CD14-positive monocyte (primary cell): Measurements from ENCODE around the gene TTC16. TPM values are rescaled to one million over a fixed set of nuclear protein-coding genes. Genes with fewer than 3 reads are reported as not detected.
A peak's percentile ranks its signal among the peaks of the same experiment; 100 is the strongest.

Experiments
- DNase-seq, 3 donors: peaks; one replicate each; pipeline ENCODE4 v3.0.0-alpha.2; 2011 to 2022
- H2AFZ ChIP-seq: 2 replicates; pipeline ENCODE4 v1.6.0; 2012; ENCODE audit warnings: mild to moderate bottlenecking, low read depth, low read length, inconsistent platforms; ENCODE audit not compliant: insufficient read depth, poor library complexity, severe bottlenecking
- H3K27ac ChIP-seq, 2 donors: 1 replicate in 1 of 2; 2 replicates in 1 of 2; pipeline ENCODE4 v1.5.1; 2012 to 2013; ENCODE audit warnings: low read length in 2 of 2, control low read depth in 1 of 2, inconsistent platforms in 1 of 2, low read depth in 1 of 2, mild to moderate bottlenecking in 1 of 2
- H3K27me3 ChIP-seq, 2 donors: one replicate each; pipeline versions ENCODE4 v1.6.0 to v1.6.1; 2011 to 2013; ENCODE audit warnings: low read length in 2 of 2; ENCODE audit not compliant: control insufficient read depth in 2 of 2, insufficient read depth in 2 of 2
- H3K36me3 ChIP-seq, 2 donors: replicated peaks in 1 of 2; 1 replicate in 1 of 2; 2 replicates in 1 of 2; pipeline versions ENCODE4 v1.5.1 to v1.6.1; 2012 to 2013; ENCODE audit warnings: low read length in 2 of 2, control low read depth in 1 of 2, inconsistent platforms in 1 of 2, mild to moderate bottlenecking in 1 of 2; ENCODE audit not compliant: insufficient read depth in 2 of 2, control insufficient read depth in 1 of 2
- H3K4me1 ChIP-seq, 2 donors: 1 replicate in 1 of 2; 2 replicates in 1 of 2; pipeline versions ENCODE4 v1.5.1 to v1.6.1; 2012 to 2013; ENCODE audit warnings: low read length in 2 of 2, control low read depth in 1 of 2, inconsistent platforms in 1 of 2, mild to moderate bottlenecking in 1 of 2, moderate library complexity in 1 of 2; ENCODE audit not compliant: insufficient read depth in 2 of 2, control insufficient read depth in 1 of 2
- H3K4me2 ChIP-seq: replicated peaks from 2 replicates; pipeline ENCODE3; 2012; ENCODE audit warnings: low read length, moderate library complexity, mild to moderate bottlenecking; ENCODE audit not compliant: poor library complexity, severe bottlenecking; ENCODE audit errors: extremely low read depth
- H3K4me3 ChIP-seq, 3 experiments: fragments of 200-600 bp in 1 of 3; sonication (generic) in 1 of 3; replicated peaks in 1 of 3; 1 replicate in 2 of 3; 2 replicates in 1 of 3; pipeline ENCODE4 v1.5.1; 2011 to 2013; ENCODE audit warnings: low read length in 3 of 3, mild to moderate bottlenecking in 3 of 3, control low read depth in 2 of 3, low read depth in 2 of 3, inconsistent platforms in 1 of 3, moderate library complexity in 1 of 3
- H3K79me2 ChIP-seq: 2 replicates; pipeline ENCODE4 v1.6.0; 2012; ENCODE audit warnings: mild to moderate bottlenecking, control low read depth, inconsistent platforms, low read length, moderate library complexity; ENCODE audit not compliant: insufficient read depth
- H3K9ac ChIP-seq: 2 replicates; pipeline ENCODE4 v1.6.0; 2017; ENCODE audit warnings: low read length, mild to moderate bottlenecking; ENCODE audit not compliant: insufficient read depth, poor library complexity, severe bottlenecking
- H3K9me3 ChIP-seq, 2 donors: replicated peaks in 1 of 2; 1 replicate in 1 of 2; 2 replicates in 1 of 2; pipeline versions ENCODE4 v1.5.1 to v1.6.1; 2012 to 2013; ENCODE audit warnings: low read length in 2 of 2, control low read depth in 1 of 2; ENCODE audit not compliant: control insufficient read depth in 1 of 2, insufficient read depth in 1 of 2
- H4K20me1 ChIP-seq: 2 replicates; pipeline ENCODE4 v1.6.0; 2012; ENCODE audit warnings: mild to moderate bottlenecking, low read length, control low read depth, moderate library complexity; ENCODE audit not compliant: insufficient read depth
- H3K27ac Mint-ChIP-seq, 7 donors: one replicate each; pipeline ENCODE4 v1.8.0; 2020; ENCODE audit warnings: mild to moderate bottlenecking in 7 of 7, mixed read lengths in 7 of 7, moderate library complexity in 6 of 7, inconsistent platforms in 2 of 7
- H3K27me3 Mint-ChIP-seq, 3 donors: one replicate each; pipeline ENCODE4 v1.8.0; 2021 to 2022; ENCODE audit warnings: low read depth in 3 of 3, mild to moderate bottlenecking in 3 of 3, mixed read lengths in 3 of 3, moderate library complexity in 3 of 3, inconsistent platforms in 1 of 3
- H3K36me3 Mint-ChIP-seq, 2 donors: one replicate each; pipeline ENCODE4 v1.8.0; 2020; ENCODE audit warnings: mixed read lengths in 2 of 2, inconsistent platforms in 1 of 2, mild to moderate bottlenecking in 1 of 2
- H3K4me1 Mint-ChIP-seq: one replicate; pipeline ENCODE4 v1.8.0; 2020; ENCODE audit warnings: mild to moderate bottlenecking, mixed read lengths
- H3K4me3 Mint-ChIP-seq, 2 donors: one replicate each; pipeline ENCODE4 v1.8.0; 2020; ENCODE audit warnings: mild to moderate bottlenecking in 2 of 2, mixed read lengths in 2 of 2, moderate library complexity in 1 of 2
- H3K9me3 Mint-ChIP-seq, 7 donors: one replicate each; pipeline ENCODE4 v1.8.0; 2020 to 2022; ENCODE audit warnings: mixed read lengths in 7 of 7, mild to moderate bottlenecking in 6 of 7, moderate library complexity in 6 of 7, inconsistent platforms in 2 of 7
- CTCF ChIP-seq: fragments of 200-600 bp; IDR thresholded peaks from one replicate; pipeline ENCODE4 v1.8.0; 2022; ENCODE audit warnings: antibody characterized with exemption, mild to moderate bottlenecking
- WGBS: methylation state at CpG from one replicate; pipeline ENCODE4 v1.1.5; 2013; ENCODE audit warnings: missing lambda C conversion rate; ENCODE audit not compliant: insufficient coverage; 5-methylcytosine and 5-hydroxymethylcytosine counted together
- intact Hi-C, 2 donors: fragments of 100-400 bp; cut with micrococcal nuclease; formaldehyde crosslinking; loops; one replicate each; pipeline versions ENCODE4 v1.15.0 to v1.15.1; 2023
- polyA plus RNA-seq, 3 donors: library from polyadenylated mRNA; depleted of rRNA in 1 of 3; unstranded in 2 of 3; stranded (reverse) in 1 of 3; fragments of 300-500 nt in 2 of 3; fragments of >200 nt in 1 of 3; fragmentation: Illumina TruSeq in 2 of 3; gene quantifications; 1 replicate in 2 of 3; 2 replicates in 1 of 3; pipeline ENCODE4 v1.2.3, GENCODE V29; 2012 to 2021

Gene TTC16
- polyA plus RNA-seq, 3 donors: 0.04 TPM; not detected in 2

DNA sequence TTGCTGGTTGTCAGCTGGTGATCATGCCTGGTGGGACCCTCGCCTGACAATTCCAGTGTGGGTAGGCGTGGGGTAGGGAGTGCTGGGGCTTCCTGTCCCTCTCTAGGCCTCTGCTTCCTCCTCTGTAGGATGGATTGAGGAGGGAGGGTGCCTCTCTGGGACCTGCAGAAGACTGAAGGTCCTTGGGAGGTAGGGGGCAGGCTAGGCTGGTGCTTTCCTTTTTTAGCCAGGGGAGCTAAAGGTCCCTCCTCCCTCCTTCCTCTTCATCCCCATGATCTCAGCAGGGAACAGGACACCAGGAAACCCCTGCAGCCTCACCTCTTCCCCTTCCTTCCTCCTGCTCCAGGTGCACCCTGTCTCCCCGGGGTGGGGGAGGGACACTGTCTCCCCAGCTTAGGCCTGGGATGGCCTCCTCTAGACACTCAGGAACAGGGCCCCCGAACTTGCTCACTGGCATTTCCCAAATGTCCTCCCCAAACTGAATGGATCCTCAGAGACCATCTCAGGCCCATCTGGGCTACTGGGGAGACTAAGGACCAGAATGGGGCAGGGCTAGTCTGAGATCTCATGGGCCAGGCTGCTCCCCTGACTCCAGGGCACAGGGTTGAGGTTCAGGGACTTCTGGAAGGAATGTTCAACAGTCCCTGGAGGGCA lies 54.2 kb downstream of the TTC16 start:
- intact Hi-C loops: loop anchor here (2.0 to 5.0 kb wide), 3 partner anchors 15 to 203 kb away; partner anchors contain the start of gene TOR2A (in 1 of the 2)
- Histone ChIP-seq H3K27me3 (no peaks in the 10 kb centered on the region), H3K4me2 (peak overlapping the region; percentile 86), H3K9ac (peak overlapping the region; percentile 32), H3K79me2 (peaks cover 98% of the 10 kb centered on the region), H3K4me3 (peak overlapping the region in 1 of 3 experiments; percentile 80), H3K27ac (peak overlapping the region; percentile 51 to 80), H3K4me1 (peaks cover 58 to 82% of the 10 kb centered on the region in 2 donors), H3K36me3 (peaks cover 68 to 92% of the 10 kb centered on the region in 2 donors), H2AFZ (no peak overlapping the region), H3K9me3 (no peaks in the 10 kb centered on the region), H4K20me1 (peaks cover 99% of the 10 kb centered on the region)
- H3K9me3 Mint-ChIP-seq: no peaks in the 10 kb centered on the region
- peak overlapping the region; percentile 86 to 94 (median 89) for H3K27ac Mint-ChIP-seq
- peak in 1 of 3 donors; percentile 28 for DNase-seq
- H3K36me3 Mint-ChIP-seq: peaks cover 63 to 86% of the 10 kb centered on the region in 2 donors
- no peak for TF ChIP-seq CTCF
- peaks cover 0 to 3% (median 0%) of the 10 kb centered on the region in 3 donors for H3K27me3 Mint-ChIP-seq
- WGBS: 12% methylated on average over 4 of the region's 4 CpGs
- peak overlapping the region; percentile 88 to 91 for H3K4me3 Mint-ChIP-seq
- H3K4me1 Mint-ChIP-seq: peaks cover 85% of the 10 kb centered on the region

- Histone ChIP-seq H3K9me3 (no peaks in the 10 kb centered on the region), H2AFZ (no peak overlapping the region), H3K79me2 (peaks cover 98% of the 10 kb centered on the region), H3K4me1 (peaks cover 63 to 86% of the 10 kb centered on the region in 2 donors), H3K4me2 (peak overlapping the region; percentile 86), H3K4me3 (peak overlapping the region; percentile 29 to 80 (median 60)), H4K20me1 (peaks cover 99% of the 10 kb centered on the region), H3K27me3 (no peaks in the 10 kb centered on the region), H3K36me3 (peaks cover 63 to 89% of the 10 kb centered on the region in 2 donors), H3K27ac (peak overlapping the region; percentile 51 to 80), H3K9ac (no peak overlapping the region)
- peaks cover 0 to 3% (median 0%) of the 10 kb centered on the region in 3 donors for H3K27me3 Mint-ChIP-seq
- intact Hi-C loops: loop anchor here (2.0 to 5.0 kb wide), 3 partner anchors 14 to 203 kb away; partner anchors contain the start of gene TOR2A (in 1 of the 2)
- no peak for DNase-seq
- H3K4me1 Mint-ChIP-seq: peaks cover 83% of the 10 kb centered on the region
- peaks cover 59 to 82% of the 10 kb centered on the region in 2 donors for H3K36me3 Mint-ChIP-seq
- no peak for TF ChIP-seq CTCF
- H3K4me3 Mint-ChIP-seq: peak overlapping the region; percentile 88 to 91
- peak overlapping the region; percentile 86 to 94 (median 89) for H3K27ac Mint-ChIP-seq
- H3K9me3 Mint-ChIP-seq: no peaks in the 10 kb centered on the region
- WGBS: 15% methylated on average over 3 of the region's 3 CpGs
Measured at GRCh38 chr9:127770583-127770904, 54.7 kb downstream of the TTC16 start.
